ENCODE data around the gene ASAP3.

DNA sequence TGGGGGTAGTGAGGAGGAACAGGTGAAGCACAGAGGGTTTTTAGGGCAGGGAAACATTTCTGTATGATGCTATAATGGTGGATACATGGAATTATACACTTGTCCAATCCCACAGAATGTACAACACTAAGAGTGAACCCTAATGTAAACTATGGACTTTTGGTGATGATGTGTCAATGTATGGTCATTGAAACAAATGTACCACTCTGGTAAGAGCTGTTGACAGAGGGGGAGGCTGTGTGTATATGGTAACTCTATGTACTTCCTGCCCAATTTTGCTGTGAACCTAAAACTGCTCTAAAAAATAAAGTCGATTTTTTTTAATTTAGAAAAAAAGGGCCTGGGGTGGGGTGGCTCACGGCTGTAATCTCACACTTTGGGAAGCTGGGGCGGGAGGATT, 22.9 kb downstream of the ASAP3 start:
- TF ChIP-seq EZH2 (IDR thresholded peaks at IDR 0.05), result no peak
- TF ChIP-seq POLR2AphosphoS5 (IDR thresholded peaks at IDR 0.05; ENCODE audit: borderline replicate concordance, low read depth, low read length), result no peak

All from SK-N-MC (cell line).